Measurements from ENCODE around the gene DSN1. TPM values are rescaled to one million over a fixed set of nuclear protein-coding genes. Genes with fewer than 3 reads are reported as not detected.

The DSN1 gene
- total and polyA plus RNA-seq, 2 donors (not counting 1 experiment from before 2014, with no cell fraction given), result 8.3 to 13.4 TPM

- peaks cover 29% of the 10 kb centered on the region for H3K36me3 ChIP-seq (ENCODE audit: control insufficient read depth, insufficient read depth, low read length)
Measured at GRCh38 chr20:36815454-36816091, 42.0 kb upstream of the DSN1 start.

GRCh38 chr20:36812594-36813463 lies 39.3 kb upstream of the DSN1 start:
- peaks cover 11% of the 10 kb centered on the region for H3K79me2 ChIP-seq (ENCODE audit: control insufficient read depth, insufficient read depth, low read length)
- no peak overlapping the region for H3K9ac ChIP-seq (ENCODE audit: insufficient read depth, low read length)
- H3K4me2 ChIP-seq (ENCODE audit: extremely low read depth, insufficient read depth, low read length), result no peak overlapping the region
- peaks cover 29% of the 10 kb centered on the region for H3K36me3 ChIP-seq (ENCODE audit: control insufficient read depth, insufficient read depth, low read length)
- no peak for DNase-seq (ENCODE audit: low read depth in 2 of 2)
- H3K9me3 ChIP-seq (ENCODE audit: control insufficient read depth, insufficient read depth, low read depth, low read length), result no peaks in the 10 kb centered on the region
- TF ChIP-seq CTCF (conservative IDR thresholded peaks at IDR 0.05 in 1 of 2, IDR thresholded peaks at IDR 0.05 in 1 of 2; ENCODE audit: low read depth in 1 of 2, low read length in 2 of 2) (no peak), EZH2 (IDR thresholded peaks at IDR 0.05; ENCODE audit: low read length, missing control alignments) (no peak)
- H3K27ac ChIP-seq (ENCODE audit: insufficient read depth, low read length), result no peak overlapping the region
- H2AFZ ChIP-seq (ENCODE audit: low read length), result no peak overlapping the region
- H3K4me3 ChIP-seq (replicated peaks in 1 of 4; ENCODE audit: control extremely low read depth in 1 of 4, insufficient read depth in 1 of 4, low read depth in 3 of 4, low read length in 4 of 4), result no peak overlapping the region
- no peaks in the 10 kb centered on the region for H3K27me3 ChIP-seq (ENCODE audit: control insufficient read depth, insufficient read depth, low read length)
- H3K4me1 ChIP-seq (ENCODE audit: control insufficient read depth, extremely low read depth, insufficient read depth, low read length), result peaks cover 6% of the 10 kb centered on the region
- H4K20me1 ChIP-seq (ENCODE audit: control insufficient read depth, extremely low read depth, insufficient read depth, low read length), result no peaks in the 10 kb centered on the region

More at GRCh38 chr20:36815454-36816091, 42.0 kb upstream of the DSN1 start:
- no peak overlapping the region for H3K4me2 ChIP-seq (ENCODE audit: extremely low read depth, insufficient read depth, low read length)
- no peak for DNase-seq (ENCODE audit: low read depth in 2 of 2)
- H3K79me2 ChIP-seq (ENCODE audit: control insufficient read depth, insufficient read depth, low read length), result peaks cover 11% of the 10 kb centered on the region
- no peak overlapping the region for H3K9ac ChIP-seq (ENCODE audit: insufficient read depth, low read length)
- H3K4me1 ChIP-seq (ENCODE audit: control insufficient read depth, extremely low read depth, insufficient read depth, low read length), result no peaks in the 10 kb centered on the region
- no peaks in the 10 kb centered on the region for H3K27me3 ChIP-seq (ENCODE audit: control insufficient read depth, insufficient read depth, low read length)
- TF ChIP-seq EZH2 (IDR thresholded peaks at IDR 0.05; ENCODE audit: low read length, missing control alignments), result no peak
- TF ChIP-seq CTCF (conservative IDR thresholded peaks at IDR 0.05 in 1 of 2, IDR thresholded peaks at IDR 0.05 in 1 of 2; ENCODE audit: low read depth in 1 of 2, low read length in 2 of 2), result no peak
- no peaks in the 10 kb centered on the region for H3K9me3 ChIP-seq (ENCODE audit: control insufficient read depth, insufficient read depth, low read depth, low read length)
- no peak overlapping the region for H3K27ac ChIP-seq (ENCODE audit: insufficient read depth, low read length)
- H3K4me3 ChIP-seq (replicated peaks in 1 of 4; ENCODE audit: control extremely low read depth in 1 of 4, insufficient read depth in 1 of 4, low read depth in 3 of 4, low read length in 4 of 4), result no peak overlapping the region
- H4K20me1 ChIP-seq (ENCODE audit: control insufficient read depth, extremely low read depth, insufficient read depth, low read length), result no peaks in the 10 kb centered on the region
- H2AFZ ChIP-seq (ENCODE audit: low read length), result no peak overlapping the region
